PC-3 (cell line): Measurements from ENCODE around the gene FGGY.

Source experiments
- EZH2 ChIP-seq: fragments of 300-600 bp; sonication (generic); IDR thresholded peaks from one replicate; pipeline ENCODE4 v1.6.1; 2017; ENCODE audit warnings: antibody characterized with exemption, mild to moderate bottlenecking, low read length; ENCODE audit not compliant: unreplicated experiment
- TF ChIP-seq, protein P1 (sequence below): fragments of 300-600 bp; sonication (generic); conservative IDR thresholded peaks from 2 replicates; pipeline ENCODE4 v1.5.1; 2017; ENCODE audit warnings: antibody characterized with exemption, low read depth, mild to moderate bottlenecking, low read length

DNA sequence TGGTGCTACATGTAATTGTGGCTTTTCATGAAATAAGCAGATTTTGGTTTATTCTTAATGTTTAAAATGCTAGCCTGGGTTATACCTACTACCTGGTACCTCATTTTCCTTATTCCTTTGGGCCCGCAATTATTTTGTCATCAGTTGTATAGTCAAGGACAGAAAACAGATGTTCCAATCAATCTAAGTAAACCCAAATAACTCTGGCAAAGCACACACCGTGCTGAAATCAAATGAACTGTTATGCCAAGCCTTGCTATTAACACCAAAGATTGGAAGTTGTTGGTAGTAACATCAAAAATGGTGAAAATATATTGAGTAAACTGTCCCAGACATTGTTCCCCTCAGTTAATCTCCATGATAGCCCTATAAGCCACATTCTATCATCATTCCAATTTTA is 248.9 kb downstream of the FGGY start:
- no peak for TF ChIP-seq EZH2
- TF ChIP-seq, protein P1, sequence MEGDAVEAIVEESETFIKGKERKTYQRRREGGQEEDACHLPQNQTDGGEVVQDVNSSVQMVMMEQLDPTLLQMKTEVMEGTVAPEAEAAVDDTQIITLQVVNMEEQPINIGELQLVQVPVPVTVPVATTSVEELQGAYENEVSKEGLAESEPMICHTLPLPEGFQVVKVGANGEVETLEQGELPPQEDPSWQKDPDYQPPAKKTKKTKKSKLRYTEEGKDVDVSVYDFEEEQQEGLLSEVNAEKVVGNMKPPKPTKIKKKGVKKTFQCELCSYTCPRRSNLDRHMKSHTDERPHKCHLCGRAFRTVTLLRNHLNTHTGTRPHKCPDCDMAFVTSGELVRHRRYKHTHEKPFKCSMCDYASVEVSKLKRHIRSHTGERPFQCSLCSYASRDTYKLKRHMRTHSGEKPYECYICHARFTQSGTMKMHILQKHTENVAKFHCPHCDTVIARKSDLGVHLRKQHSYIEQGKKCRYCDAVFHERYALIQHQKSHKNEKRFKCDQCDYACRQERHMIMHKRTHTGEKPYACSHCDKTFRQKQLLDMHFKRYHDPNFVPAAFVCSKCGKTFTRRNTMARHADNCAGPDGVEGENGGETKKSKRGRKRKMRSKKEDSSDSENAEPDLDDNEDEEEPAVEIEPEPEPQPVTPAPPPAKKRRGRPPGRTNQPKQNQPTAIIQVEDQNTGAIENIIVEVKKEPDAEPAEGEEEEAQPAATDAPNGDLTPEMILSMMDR, result no peak
